Tibial nerve (tissue), 3 donors: ENCODE results near the gene TSHZ2.

Experiments used
- CTCF ChIP-seq, 5 experiments: fragments of 200-600 bp in 3 of 5; fragments of 450-650 bp in 2 of 5; sonication (generic) in 3 of 5; IDR thresholded peaks; one replicate each; pipeline ENCODE4 v1.5.1; 2016 to 2019; ENCODE audit warnings: antibody characterized with exemption in 5 of 5, mild to moderate bottlenecking in 3 of 5, moderate library complexity in 2 of 5
- POLR2A ChIP-seq, 2 donors: fragments of 450-650 bp; IDR thresholded peaks; one replicate each; pipeline ENCODE4 v1.6.1; 2017; ENCODE audit warnings: antibody characterized with exemption in 2 of 2, mild to moderate bottlenecking in 2 of 2, moderate library complexity in 2 of 2

GRCh38 chr20:53495398-53496092 lies 523.4 kb downstream of the TSHZ2 start:
- TF ChIP-seq POLR2A (IDR thresholded peaks at IDR 0.05) (no peak), CTCF (IDR thresholded peaks at IDR 0.05) (no peak)
